ENCODE data around the gene FARS2.
"Not testable (repeated sequence)": the region's sequence is repeated elsewhere in the genome, so short reads cannot be mapped to it uniquely, and the experiment has no call there.

FARS2 gene

GRCh38 chr6:5638666-5639065 is 377.4 kb downstream of the FARS2 start:
- H2AFZ ChIP-seq (ENCODE audit: low read depth, low read length), result no peak overlapping the region
- no peaks in the 10 kb centered on the region for H3K27me3 ChIP-seq (ENCODE audit: insufficient read depth, low read length)
- H3K4me1 ChIP-seq (ENCODE audit: insufficient read depth, low read length), result no peaks in the 10 kb centered on the region
- H3K36me3 ChIP-seq (ENCODE audit: insufficient read depth, low read length), result no peaks in the 10 kb centered on the region
- H3K9me3 ChIP-seq (ENCODE audit: low read length), result no peaks in the 10 kb centered on the region
- H3K4me3 ChIP-seq (ENCODE audit: low read length), result no peak overlapping the region

DNA sequence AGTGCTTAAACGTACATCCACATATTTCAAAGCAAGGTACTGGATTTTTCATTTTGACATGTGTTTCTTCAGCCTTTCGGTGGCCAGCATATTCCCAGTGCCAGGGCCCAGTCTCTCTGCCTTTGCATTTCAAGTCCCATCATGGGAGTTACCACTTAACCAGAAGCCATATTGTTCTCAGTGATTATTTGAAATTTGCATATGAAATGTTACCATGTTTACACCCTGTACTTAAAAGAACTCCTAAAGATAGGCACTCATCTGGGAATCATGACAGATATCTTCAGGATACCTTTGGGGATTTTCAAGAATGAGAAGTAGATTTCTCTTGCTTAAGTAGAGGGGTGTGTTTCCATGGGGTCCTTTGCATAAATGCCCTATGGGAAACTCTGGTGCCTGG is 377.9 kb downstream of the FARS2 start:
- no peaks in the 10 kb centered on the region for H3K27me3 ChIP-seq (ENCODE audit: insufficient read depth, low read length)
- no peaks in the 10 kb centered on the region for H3K9me3 ChIP-seq (ENCODE audit: low read length)
- no peaks in the 10 kb centered on the region for H3K36me3 ChIP-seq (ENCODE audit: insufficient read depth, low read length)
- H3K4me3 ChIP-seq (ENCODE audit: low read length), result no peak overlapping the region
- no peak overlapping the region for H2AFZ ChIP-seq (ENCODE audit: low read depth, low read length)
- no peaks in the 10 kb centered on the region for H3K4me1 ChIP-seq (ENCODE audit: insufficient read depth, low read length)

- no peaks in the 10 kb centered on the region for H3K27me3 ChIP-seq (ENCODE audit: insufficient read depth, low read length)
- no peaks in the 10 kb centered on the region for H3K9me3 ChIP-seq (ENCODE audit: low read length)
- no peak overlapping the region for H3K4me3 ChIP-seq (ENCODE audit: low read length)
- H2AFZ ChIP-seq (ENCODE audit: low read depth, low read length), result no peak overlapping the region
- H3K4me1 ChIP-seq (ENCODE audit: insufficient read depth, low read length), result peaks cover 6% of the 10 kb centered on the region
- H3K36me3 ChIP-seq (ENCODE audit: insufficient read depth, low read length), result no peaks in the 10 kb centered on the region
These were observed 379.3 kb downstream of the FARS2 start for GRCh38 chr6:5640614-5641013.

DNA sequence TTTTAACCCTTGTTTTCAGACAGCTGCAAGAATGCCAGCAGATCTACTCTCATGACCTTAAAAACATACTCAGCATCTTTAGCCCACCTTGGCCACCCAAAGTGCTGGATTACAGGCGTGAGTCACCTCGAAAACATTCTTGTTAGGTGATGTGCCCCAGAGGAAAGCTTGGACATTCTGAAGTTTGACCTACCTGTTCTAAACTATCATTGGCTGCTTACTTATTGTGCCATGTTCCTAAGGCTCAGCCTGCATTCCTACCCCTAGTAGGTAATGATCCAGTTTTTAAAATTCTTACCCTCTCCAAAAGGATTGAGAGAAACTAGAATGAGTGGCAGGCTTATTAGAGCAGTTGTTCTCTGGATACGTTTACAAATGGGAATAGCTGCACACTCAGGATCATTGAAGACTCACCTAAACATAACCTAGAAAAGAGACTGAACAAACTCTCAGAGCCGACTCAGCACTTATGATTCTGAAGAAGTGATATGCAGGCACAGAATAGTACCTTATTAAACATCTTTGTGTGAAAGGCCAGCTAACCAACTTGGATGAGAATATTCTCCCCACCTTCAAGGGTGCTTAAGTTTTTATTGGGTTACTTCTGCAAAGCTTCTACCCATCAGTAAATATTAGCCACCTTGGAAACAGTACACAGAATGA is 383.3 kb downstream of the FARS2 start:
- Histone ChIP-seq H3K36me3 (ENCODE audit: insufficient read depth, low read length) (no peaks in the 10 kb centered on the region), H2AFZ (ENCODE audit: low read depth, low read length) (no peak overlapping the region), H3K4me1 (ENCODE audit: insufficient read depth, low read length) (peaks cover 7% of the 10 kb centered on the region), H3K4me3 (ENCODE audit: low read length) (no peak overlapping the region), H3K9me3 (ENCODE audit: low read length) (no peaks in the 10 kb centered on the region), H3K27me3 (ENCODE audit: insufficient read depth, low read length) (no peaks in the 10 kb centered on the region)

GRCh38 chr6:5645328-5646290 is 384.3 kb downstream of the FARS2 start:
- no peak overlapping the region for H3K4me3 ChIP-seq (ENCODE audit: low read length)
- H3K9me3 ChIP-seq (ENCODE audit: low read length), result no peaks in the 10 kb centered on the region
- peaks cover 7% of the 10 kb centered on the region for H3K4me1 ChIP-seq (ENCODE audit: insufficient read depth, low read length)
- no peaks in the 10 kb centered on the region for H3K36me3 ChIP-seq (ENCODE audit: insufficient read depth, low read length)
- H3K27me3 ChIP-seq (ENCODE audit: insufficient read depth, low read length), result no peaks in the 10 kb centered on the region
- H2AFZ ChIP-seq (ENCODE audit: low read depth, low read length), result no peak overlapping the region

DNA sequence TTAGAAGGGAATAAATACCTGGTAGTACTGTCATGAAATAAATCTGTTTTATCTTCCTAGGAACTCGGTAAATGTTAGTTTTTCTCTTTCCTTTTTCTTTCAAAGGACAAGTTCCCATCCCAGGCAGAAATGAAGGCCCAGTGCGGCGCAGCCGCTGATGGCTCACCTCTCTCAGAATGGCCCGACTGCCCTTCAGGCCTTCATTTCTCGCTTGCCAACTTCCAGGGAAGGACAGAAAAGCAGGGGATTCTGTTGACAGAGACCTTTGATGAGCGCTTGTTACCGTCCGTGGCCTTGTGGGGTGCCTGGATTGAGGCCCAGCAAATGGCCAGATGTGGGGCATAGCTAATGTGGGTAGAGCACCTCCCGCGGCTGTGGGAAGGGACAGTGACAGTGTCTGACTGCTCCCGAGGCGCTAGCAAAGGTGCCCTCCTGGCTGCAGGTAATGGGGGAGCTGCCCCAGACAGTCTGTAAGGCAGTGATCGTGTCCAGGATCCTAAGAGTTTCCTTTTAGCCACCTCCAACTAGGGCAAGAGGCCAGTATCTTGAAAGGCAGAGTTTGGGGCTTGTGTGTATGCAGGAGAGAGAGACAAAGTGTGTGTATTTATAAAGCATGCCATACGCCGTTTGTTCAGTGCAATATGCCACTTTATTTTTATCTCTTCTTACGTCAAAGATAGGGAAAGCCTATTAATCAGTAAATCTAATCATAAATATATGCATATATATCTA is 391.3 kb downstream of the FARS2 start:
- Histone ChIP-seq H2AFZ (ENCODE audit: low read depth, low read length) (no peak overlapping the region), H3K9me3 (ENCODE audit: low read length) (peaks cover 6% of the 10 kb centered on the region), H3K27me3 (ENCODE audit: insufficient read depth, low read length) (no peaks in the 10 kb centered on the region), H3K4me1 (ENCODE audit: insufficient read depth, low read length) (no peaks in the 10 kb centered on the region), H3K36me3 (ENCODE audit: insufficient read depth, low read length) (no peaks in the 10 kb centered on the region), H3K4me3 (ENCODE audit: low read length) (no peak overlapping the region)

DNA sequence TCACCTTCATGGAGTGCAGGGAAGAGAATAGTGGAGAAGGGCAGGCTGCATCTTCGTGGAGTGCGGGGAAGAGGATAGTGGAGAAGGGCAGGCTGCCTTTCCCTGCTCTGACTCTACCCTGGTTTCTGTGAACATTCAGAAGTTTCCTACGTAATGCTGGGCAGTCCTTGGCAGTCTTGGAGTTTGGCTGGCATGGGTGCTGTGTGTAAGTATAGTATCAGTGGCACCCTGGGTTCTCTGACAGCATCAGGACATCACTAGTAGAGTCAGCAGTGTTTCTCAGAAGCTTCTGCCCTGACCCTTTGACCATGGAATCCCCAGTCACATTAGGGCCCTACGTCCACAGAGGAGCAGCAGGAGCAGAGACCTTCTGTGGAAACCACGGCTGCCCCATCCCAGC is 392.5 kb downstream of the FARS2 start:
- Histone ChIP-seq H3K9me3 (ENCODE audit: low read length) (peaks cover 6% of the 10 kb centered on the region), H3K4me3 (ENCODE audit: low read length) (no peak overlapping the region), H3K4me1 (ENCODE audit: insufficient read depth, low read length) (peaks cover 2% of the 10 kb centered on the region), H3K36me3 (ENCODE audit: insufficient read depth, low read length) (no peaks in the 10 kb centered on the region), H2AFZ (ENCODE audit: low read depth, low read length) (no peak overlapping the region), H3K27me3 (ENCODE audit: insufficient read depth, low read length) (no peaks in the 10 kb centered on the region)

GRCh38 chr6:5656226-5656625 is 394.9 kb downstream of the FARS2 start:
- H3K9me3 ChIP-seq (ENCODE audit: low read length), result peaks cover 6% of the 10 kb centered on the region
- peaks cover 7% of the 10 kb centered on the region for H3K4me1 ChIP-seq (ENCODE audit: insufficient read depth, low read length)
- H3K27me3 ChIP-seq (ENCODE audit: insufficient read depth, low read length), result no peaks in the 10 kb centered on the region
- H2AFZ ChIP-seq (ENCODE audit: low read depth, low read length), result no peak overlapping the region
- H3K4me3 ChIP-seq (ENCODE audit: low read length), result no peak overlapping the region
- no peaks in the 10 kb centered on the region for H3K36me3 ChIP-seq (ENCODE audit: insufficient read depth, low read length)

DNA sequence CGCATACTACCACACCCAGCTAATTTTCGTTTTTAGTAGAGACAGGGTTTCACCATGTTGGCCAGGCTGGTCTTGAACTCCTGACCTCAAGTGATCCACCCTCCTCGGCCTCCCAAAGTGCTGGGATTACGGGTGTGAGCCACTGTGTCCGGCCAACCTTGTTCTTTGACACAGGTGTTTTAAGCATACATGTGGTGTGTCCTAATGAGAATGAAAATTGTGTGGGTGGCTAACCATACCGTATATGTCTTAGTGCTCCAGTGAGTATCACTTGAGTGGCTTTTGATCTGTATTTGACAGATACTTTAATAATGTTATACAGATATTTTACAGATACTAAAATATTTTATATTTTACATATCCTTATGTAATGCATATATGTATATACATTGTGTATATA is 395.4 kb downstream of the FARS2 start:
- H3K4me1 ChIP-seq (ENCODE audit: insufficient read depth, low read length); H3K9me3 ChIP-seq (ENCODE audit: low read length); H2AFZ ChIP-seq (ENCODE audit: low read depth, low read length); H3K27me3 ChIP-seq (ENCODE audit: insufficient read depth, low read length); H3K4me3 ChIP-seq (ENCODE audit: low read length); H3K36me3 ChIP-seq (ENCODE audit: insufficient read depth, low read length): not testable (repeated sequence)

DNA sequence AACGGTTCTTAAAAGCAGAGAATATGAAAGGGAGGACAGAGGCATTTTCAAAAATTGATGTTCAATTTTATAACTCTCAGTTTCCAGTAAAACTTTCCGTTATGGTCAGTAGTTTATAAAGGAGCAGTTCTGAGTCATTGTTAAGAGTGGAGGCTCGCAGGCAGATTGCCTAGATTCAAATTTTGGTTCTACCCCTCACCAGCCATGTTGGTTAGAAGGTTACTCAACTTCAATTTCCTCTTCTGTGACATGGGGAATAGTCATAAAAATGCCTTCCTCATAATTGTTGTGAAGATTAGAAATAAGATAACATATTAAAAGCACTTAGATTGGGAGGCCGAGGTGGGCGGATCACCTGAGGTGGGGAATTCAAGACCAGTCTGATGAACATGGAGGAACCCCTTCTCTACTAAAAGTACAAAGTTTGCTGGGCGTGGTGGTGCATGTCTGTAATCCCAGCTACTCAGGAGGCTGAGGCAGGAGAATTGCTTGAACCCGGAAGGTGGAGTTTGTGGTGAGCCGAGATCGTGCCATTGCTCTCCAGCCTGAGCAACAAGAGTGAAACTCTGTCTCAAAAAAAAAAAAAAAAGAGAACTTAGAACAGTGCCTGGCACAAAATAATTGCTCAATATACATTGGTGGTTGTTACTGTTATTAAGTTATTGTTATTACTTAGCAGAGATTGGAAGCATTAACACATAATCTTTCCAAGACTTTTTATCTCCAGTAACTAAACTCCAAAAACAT is 396.5 kb downstream of the FARS2 start:
- no peak overlapping the region for H3K4me3 ChIP-seq (ENCODE audit: low read length)
- no peaks in the 10 kb centered on the region for H3K36me3 ChIP-seq (ENCODE audit: insufficient read depth, low read length)
- no peak overlapping the region for H2AFZ ChIP-seq (ENCODE audit: low read depth, low read length)
- H3K27me3 ChIP-seq (ENCODE audit: insufficient read depth, low read length), result no peaks in the 10 kb centered on the region
- H3K9me3 ChIP-seq (ENCODE audit: low read length), result peaks cover 6% of the 10 kb centered on the region
- peaks cover 7% of the 10 kb centered on the region for H3K4me1 ChIP-seq (ENCODE audit: insufficient read depth, low read length)

DNA sequence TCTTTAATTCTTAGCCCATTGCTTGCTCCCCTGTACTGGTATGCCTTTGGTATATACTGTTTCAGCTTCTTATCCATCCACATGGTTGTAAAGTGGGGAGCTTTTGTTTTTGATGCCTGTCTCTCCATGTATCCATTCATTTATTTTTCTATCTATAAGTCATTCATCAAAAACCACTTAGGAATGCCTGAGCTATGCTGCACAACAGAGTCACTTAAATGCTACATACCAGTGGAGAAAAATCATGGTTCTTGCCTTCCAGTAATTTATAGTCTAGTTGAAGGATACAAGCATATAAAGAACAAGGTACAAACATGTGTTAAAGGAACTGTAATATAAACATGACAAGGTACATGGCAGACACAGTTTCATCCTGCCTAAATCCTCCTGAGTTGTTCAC is 398.2 kb downstream of the FARS2 start:
- H3K9me3 ChIP-seq (ENCODE audit: low read length), result peaks cover 6% of the 10 kb centered on the region
- H2AFZ ChIP-seq (ENCODE audit: low read depth, low read length), result no peak overlapping the region
- H3K36me3 ChIP-seq (ENCODE audit: insufficient read depth, low read length), result no peaks in the 10 kb centered on the region
- H3K4me3 ChIP-seq (ENCODE audit: low read length), result no peak overlapping the region
- H3K4me1 ChIP-seq (ENCODE audit: insufficient read depth, low read length), result peaks cover 16% of the 10 kb centered on the region
- H3K27me3 ChIP-seq (ENCODE audit: insufficient read depth, low read length), result no peaks in the 10 kb centered on the region

DNA sequence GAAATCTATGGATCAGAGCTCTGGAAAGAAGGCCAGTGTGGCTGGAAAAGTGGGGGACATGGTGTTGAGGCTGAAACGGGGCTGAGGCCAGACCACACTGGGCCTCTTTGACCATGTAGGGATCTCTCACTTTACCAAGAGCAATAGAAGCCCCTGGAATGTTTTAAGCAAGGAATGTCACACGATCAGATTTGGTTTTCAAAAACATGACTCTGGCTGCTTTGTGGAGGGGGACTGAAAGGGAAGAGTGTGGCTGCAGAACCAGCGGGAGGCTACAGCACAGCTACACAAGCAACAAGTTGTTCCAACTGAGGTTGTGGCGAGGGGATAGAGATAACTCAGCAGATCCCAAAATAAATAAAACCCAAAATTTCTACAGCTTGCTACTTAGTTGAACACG is 399.5 kb downstream of the FARS2 start:
- peaks cover 16% of the 10 kb centered on the region for H3K4me1 ChIP-seq (ENCODE audit: insufficient read depth, low read length)
- H3K9me3 ChIP-seq (ENCODE audit: low read length), result no peaks in the 10 kb centered on the region
- H3K4me3 ChIP-seq (ENCODE audit: low read length), result no peak overlapping the region
- no peaks in the 10 kb centered on the region for H3K27me3 ChIP-seq (ENCODE audit: insufficient read depth, low read length)
- no peak overlapping the region for H2AFZ ChIP-seq (ENCODE audit: low read depth, low read length)
- H3K36me3 ChIP-seq (ENCODE audit: insufficient read depth, low read length), result no peaks in the 10 kb centered on the region

Data from neuron (in vitro differentiated cells).